Left ventricle myocardium inferior (tissue), 1 donor: Measurements from ENCODE around the gene GMPPA. TPM values are rescaled to one million over a fixed set of nuclear protein-coding genes. Genes with fewer than 3 reads are reported as not detected.

Experiments used
- DNase-seq: peaks from one replicate; pipeline ENCODE4 v3.0.0-alpha.2; 2020
- H3K27ac ChIP-seq: fragments of 200-600 bp; replicated peaks from 2 replicates; pipeline ENCODE4 v1.8.0; 2021
- H3K27me3 ChIP-seq: fragments of 200-600 bp; 2 replicates; pipeline ENCODE4 v1.8.0; 2021; ENCODE audit warnings: low read depth
- H3K36me3 ChIP-seq: fragments of 200-600 bp; 2 replicates; pipeline ENCODE4 v1.8.0; 2021
- H3K4me1 ChIP-seq: fragments of 200-600 bp; 2 replicates; pipeline ENCODE4 v1.8.0; 2021
- H3K4me3 ChIP-seq: fragments of 200-600 bp; 2 replicates; pipeline ENCODE4 v1.8.0; 2021; ENCODE audit warnings: mild to moderate bottlenecking, moderate library complexity
- H3K9me3 ChIP-seq: fragments of 200-600 bp; replicated peaks from 2 replicates; pipeline ENCODE4 v1.8.0; 2021
- intact Hi-C: fragments of 100-400 bp; cut with micrococcal nuclease; formaldehyde crosslinking; loops from one replicate; pipeline ENCODE4 v1.11.0; 2022
- total RNA-seq: library from RNA; stranded (reverse); fragmentation: NEBNext Ultra II Directional; extraction: Animal tissue kit (Norgen Biotek cat#: 25700); gene quantifications from one replicate; pipeline ENCODE4 v1.2.1, GENCODE V29; 2021
- TF ChIP-seq, protein P1 (sequence below): fragments of 200-600 bp; IDR thresholded peaks from 2 replicates; pipeline ENCODE4 v1.8.0; 2021; ENCODE audit warnings: antibody characterized with exemption, mild to moderate bottlenecking, borderline replicate concordance
- donor health status: DM: no; HTN: yes; CAD: no; lungs with severe emphysema.

GMPPA gene
- total RNA-seq, 1 donor from 2014 or later = 22.0 TPM

DNA sequence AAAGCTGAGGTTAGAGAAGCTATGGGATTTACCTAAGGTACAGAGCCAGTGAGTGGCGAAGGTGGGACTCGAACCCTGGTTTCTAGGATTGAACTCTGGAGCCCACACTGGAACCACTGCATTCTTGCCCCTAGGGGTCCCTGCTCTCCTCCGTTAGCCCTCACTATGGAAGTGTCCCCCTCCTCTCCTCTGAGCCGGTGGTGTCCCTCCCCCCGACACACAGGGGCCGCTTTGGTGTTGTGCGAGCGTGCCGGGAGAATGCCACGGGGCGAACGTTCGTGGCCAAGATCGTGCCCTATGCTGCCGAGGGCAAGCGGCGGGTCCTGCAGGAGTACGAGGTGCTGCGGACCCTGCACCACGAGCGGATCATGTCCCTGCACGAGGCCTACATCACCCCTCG lies 8.5 kb upstream of the GMPPA start:
- no peak overlapping the region for H3K4me3 ChIP-seq
- DNase-seq = no peak
- H3K27ac ChIP-seq = peak overlapping the region; percentile 30
- H3K36me3 ChIP-seq = peaks cover 13% of the 10 kb centered on the region
- intact Hi-C loops = no loop called here
- H3K27me3 ChIP-seq = peaks cover 69% of the 10 kb centered on the region
- H3K9me3 ChIP-seq = no peaks in the 10 kb centered on the region
- TF ChIP-seq, protein P1, sequence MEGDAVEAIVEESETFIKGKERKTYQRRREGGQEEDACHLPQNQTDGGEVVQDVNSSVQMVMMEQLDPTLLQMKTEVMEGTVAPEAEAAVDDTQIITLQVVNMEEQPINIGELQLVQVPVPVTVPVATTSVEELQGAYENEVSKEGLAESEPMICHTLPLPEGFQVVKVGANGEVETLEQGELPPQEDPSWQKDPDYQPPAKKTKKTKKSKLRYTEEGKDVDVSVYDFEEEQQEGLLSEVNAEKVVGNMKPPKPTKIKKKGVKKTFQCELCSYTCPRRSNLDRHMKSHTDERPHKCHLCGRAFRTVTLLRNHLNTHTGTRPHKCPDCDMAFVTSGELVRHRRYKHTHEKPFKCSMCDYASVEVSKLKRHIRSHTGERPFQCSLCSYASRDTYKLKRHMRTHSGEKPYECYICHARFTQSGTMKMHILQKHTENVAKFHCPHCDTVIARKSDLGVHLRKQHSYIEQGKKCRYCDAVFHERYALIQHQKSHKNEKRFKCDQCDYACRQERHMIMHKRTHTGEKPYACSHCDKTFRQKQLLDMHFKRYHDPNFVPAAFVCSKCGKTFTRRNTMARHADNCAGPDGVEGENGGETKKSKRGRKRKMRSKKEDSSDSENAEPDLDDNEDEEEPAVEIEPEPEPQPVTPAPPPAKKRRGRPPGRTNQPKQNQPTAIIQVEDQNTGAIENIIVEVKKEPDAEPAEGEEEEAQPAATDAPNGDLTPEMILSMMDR = peak; percentile 18
- H3K4me1 ChIP-seq = peaks cover 51% of the 10 kb centered on the region

DNA sequence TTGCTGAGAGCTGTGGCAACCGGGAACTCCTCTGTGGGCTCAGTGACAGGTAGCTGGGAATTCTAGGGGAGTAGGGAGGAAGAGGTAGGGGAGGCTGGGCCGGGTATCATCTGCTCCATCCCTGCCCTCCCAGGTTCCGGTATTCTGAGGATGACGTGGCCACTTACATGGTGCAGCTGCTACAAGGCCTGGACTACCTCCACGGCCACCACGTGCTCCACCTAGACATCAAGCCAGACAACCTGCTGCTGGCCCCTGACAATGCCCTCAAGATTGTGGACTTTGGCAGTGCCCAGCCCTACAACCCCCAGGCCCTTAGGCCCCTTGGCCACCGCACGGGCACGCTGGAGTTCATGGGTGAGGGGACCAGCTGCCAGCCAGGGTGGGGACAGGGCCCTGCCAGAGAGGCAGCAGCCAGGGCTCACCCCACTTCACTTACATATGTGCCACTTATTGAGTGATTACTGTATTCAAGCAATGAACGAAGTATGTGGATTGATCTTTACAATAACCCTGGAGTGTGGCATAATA lies 8.0 kb upstream of the GMPPA start:
- H3K4me3 ChIP-seq = no peak overlapping the region
- no peaks in the 10 kb centered on the region for H3K9me3 ChIP-seq
- intact Hi-C loops = no loop called here
- TF ChIP-seq, protein P1 = no peak
- peaks cover 52% of the 10 kb centered on the region for H3K4me1 ChIP-seq
- peaks cover 67% of the 10 kb centered on the region for H3K27me3 ChIP-seq
- peak overlapping the region; percentile 51 for H3K27ac ChIP-seq
- no peak for DNase-seq
- H3K36me3 ChIP-seq = peaks cover 13% of the 10 kb centered on the region

DNA sequence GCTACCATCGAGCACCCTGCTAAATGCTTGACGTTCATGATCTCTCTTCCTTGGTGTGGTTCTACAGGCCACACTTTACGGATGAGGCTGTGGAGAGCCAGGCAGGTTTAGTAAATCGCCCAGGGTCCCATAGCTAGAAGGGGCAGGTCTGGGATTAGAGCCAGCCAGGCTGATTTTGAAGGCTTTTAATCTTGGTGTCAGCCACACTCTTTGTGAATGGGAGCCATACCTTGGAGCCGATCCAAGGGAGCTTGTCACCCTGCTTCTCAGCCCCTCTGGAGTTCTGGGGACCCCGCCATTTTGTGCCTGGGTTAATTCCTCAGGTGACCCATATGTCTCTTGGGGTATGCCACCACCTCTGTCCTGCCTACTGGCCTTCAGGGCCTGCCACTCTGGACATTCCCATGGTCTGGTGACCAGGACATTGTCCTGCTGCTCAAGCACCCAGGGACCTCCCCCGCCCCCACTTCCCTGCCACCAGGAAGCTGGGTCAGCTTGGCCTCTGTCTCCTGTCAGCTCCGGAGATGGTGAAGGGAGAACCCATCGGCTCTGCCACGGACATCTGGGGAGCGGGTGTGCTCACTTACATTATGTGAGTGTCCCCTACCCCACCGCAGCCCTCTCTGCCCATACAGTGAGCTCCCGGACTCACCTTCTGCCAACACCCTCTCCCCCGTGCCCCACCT lies 7.3 kb upstream of the GMPPA start:
- H3K27ac ChIP-seq = peak overlapping the region; percentile 51
- H3K36me3 ChIP-seq = peaks cover 13% of the 10 kb centered on the region
- peaks cover 67% of the 10 kb centered on the region for H3K27me3 ChIP-seq
- intact Hi-C loops = no loop called here
- no peak overlapping the region for H3K4me3 ChIP-seq
- H3K4me1 ChIP-seq = peaks cover 52% of the 10 kb centered on the region
- H3K9me3 ChIP-seq = no peaks in the 10 kb centered on the region
- DNase-seq = no peak
- TF ChIP-seq, protein P1 = no peak

DNA sequence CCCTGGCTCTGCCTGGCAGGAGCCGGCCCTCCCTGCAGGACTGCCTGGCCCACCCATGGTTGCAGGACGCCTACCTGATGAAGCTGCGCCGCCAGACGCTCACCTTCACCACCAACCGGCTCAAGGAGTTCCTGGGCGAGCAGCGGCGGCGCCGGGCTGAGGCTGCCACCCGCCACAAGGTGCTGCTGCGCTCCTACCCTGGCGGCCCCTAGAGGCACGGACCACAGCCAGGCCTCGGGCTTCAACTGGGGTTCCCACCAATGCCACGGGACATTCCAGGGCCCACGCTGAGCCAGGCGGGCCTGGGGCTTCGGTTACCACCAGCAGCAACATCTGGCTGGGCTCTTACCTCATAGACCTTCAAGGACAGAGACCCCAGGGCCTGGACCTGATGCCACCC lies 6.1 kb upstream of the GMPPA start:
- Histone ChIP-seq H3K27ac (no peak overlapping the region), H3K27me3 (peaks cover 66% of the 10 kb centered on the region), H3K4me3 (no peak overlapping the region), H3K9me3 (no peaks in the 10 kb centered on the region), H3K4me1 (peaks cover 62% of the 10 kb centered on the region), H3K36me3 (peaks cover 13% of the 10 kb centered on the region)
- intact Hi-C loops = no loop called here
- TF ChIP-seq, protein P1 = no peak
- DNase-seq = no peak

DNA sequence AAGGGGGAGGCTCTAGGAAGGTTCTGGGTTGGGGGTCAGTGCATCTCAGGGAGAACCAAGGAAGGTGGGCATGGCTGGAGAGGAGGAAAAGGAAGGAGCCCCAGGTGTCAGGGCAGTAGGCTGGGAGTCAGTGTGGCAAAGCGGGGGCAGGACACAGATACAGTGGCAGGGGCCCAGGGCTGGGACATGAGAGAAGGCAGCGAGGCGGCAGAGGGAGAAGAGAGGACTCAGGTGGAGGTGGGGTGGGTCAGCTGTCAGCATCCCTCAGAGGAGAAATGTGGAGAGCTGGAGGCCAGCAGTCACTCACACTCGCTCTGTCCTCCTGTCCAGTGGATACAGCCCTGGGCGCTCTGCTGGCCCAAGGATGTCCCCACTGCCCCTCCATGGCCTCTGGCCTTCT lies 5.6 kb upstream of the GMPPA start:
- Histone ChIP-seq H3K27ac (no peak overlapping the region), H3K9me3 (no peaks in the 10 kb centered on the region), H3K27me3 (peaks cover 63% of the 10 kb centered on the region), H3K4me1 (peaks cover 63% of the 10 kb centered on the region), H3K36me3 (peaks cover 9% of the 10 kb centered on the region), H3K4me3 (no peak overlapping the region)
- DNase-seq = no peak
- intact Hi-C loops = no loop called here
- TF ChIP-seq, protein P1 = no peak
